HG02623 (cell line): ENCODE measurements around the gene EPB41L1.

Experiments used
- ATAC-seq: cut with Tn5 transposase; IDR thresholded peaks from one replicate; pipeline ENCODE4 v1.9.1; 2021; ENCODE audit warnings: moderate library complexity; ENCODE audit not compliant: unreplicated experiment

The EPB41L1 gene

DNA sequence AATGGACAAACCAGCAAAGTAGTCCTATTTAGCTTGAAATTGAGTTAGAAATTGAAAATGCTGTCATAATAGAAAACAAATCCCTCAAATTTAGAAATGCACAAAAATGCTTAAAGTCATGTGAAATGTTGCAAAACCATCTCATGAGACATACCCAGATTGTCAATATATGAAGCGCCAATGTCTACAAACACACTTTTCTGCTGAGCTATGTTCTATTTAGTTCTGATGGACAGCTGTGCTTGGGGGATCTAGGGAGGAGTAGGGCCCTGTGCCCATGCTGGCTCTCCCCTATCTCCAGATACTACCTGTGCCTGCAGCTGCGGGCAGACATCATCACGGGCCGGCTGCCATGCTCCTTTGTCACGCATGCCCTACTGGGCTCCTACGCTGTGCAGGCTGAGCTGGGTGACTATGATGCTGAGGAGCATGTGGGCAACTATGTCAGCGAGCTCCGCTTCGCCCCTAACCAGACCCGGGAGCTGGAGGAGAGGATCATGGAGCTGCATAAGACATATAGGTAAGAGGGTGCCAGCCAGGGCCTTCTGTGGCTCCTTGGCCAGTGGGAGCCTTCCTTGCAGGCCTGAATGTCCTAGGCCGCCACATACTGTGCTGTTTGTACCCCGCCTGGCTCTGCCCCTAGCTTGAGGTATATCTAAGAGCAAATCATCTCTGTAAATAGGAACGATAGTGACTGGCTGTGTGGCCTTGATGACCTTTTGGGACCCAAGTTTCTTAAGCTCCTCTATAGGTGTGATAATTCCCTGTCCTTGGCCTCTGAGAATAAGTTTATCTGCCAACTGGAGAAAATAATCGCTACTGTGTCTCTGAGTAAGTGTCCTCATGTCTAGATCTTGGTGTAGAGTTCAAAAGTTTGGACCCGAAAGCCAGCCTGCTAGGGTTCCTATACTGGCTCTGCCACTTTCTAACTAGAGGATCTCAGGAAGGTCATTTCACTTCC is 30.6 kb downstream of the EPB41L1 start:
- no peak for ATAC-seq

DNA sequence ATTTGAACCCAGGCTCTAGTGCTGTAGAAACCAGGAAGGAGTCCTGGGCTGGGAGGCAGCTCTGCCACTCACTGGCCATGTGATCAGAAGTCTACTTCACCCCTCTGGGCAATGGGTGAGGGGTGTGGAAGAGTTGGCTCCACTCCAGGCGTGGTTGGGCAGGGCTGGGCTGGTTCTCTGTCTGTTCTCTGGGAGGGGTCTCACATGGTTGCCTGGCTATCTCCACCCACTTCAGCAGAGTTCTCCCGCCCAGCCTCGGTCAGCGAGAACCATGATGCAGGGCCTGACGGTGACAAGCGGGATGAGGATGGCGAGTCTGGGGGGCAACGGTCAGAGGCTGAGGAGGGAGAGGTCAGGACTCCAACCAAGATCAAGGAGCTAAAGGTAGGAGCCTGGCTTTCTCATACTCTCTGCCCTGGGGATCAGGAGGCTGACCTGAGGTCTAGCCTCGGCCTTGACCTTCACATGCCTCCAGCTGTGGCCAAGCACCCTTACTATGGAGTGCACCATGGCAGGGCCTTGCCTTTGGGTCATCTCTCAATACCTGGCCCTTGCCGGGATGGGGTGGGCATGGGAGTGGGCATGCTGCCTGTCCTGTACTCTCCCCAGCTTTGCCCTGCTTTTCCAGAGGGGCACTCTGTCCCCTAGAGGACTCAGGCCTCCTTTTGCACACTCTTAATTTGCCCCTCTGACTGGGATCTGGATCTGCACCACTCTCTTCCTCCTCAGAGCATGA is 39.6 kb downstream of the EPB41L1 start:
- ATAC-seq, result no peak

DNA sequence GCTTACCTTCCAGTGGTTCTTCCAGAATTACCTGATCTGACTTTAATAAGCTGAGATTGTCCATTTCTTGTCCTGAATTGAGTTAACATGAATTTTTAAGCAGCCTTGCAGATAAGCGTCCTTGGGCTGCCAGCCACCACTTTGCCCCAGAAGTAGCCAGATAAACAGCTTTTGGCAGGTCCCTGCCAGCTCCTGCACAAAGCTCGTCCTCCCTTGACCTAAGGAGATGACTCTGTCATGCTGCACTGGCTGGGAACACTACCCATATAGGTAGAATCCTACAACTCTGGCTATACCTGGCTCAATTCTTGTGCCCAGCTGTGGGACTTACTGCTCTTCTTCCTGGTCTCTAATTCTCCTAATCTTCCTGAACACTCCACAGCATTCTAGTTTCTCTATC is 42.1 kb downstream of the EPB41L1 start:
- ATAC-seq, result no peak

DNA sequence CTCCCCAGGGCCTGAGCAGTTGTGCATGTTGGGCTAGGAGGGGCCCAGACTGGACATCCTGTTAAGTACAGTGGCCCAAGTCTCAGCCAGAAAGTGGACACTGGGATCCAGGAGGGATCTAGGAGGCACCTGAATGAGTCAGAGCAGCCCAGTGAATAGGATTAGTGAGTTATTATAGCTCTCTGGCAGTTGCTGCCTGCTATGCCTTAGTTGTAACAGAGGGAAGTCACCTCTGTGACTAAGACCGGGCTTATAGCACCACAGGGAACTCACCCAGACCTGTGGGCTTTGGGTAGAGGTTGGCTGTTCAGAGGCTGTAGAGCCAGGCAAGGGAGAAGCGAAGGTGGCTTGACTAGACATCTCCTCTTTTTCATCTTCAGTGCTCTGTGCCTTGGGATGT is 42.7 kb downstream of the EPB41L1 start:
- no peak for ATAC-seq

DNA sequence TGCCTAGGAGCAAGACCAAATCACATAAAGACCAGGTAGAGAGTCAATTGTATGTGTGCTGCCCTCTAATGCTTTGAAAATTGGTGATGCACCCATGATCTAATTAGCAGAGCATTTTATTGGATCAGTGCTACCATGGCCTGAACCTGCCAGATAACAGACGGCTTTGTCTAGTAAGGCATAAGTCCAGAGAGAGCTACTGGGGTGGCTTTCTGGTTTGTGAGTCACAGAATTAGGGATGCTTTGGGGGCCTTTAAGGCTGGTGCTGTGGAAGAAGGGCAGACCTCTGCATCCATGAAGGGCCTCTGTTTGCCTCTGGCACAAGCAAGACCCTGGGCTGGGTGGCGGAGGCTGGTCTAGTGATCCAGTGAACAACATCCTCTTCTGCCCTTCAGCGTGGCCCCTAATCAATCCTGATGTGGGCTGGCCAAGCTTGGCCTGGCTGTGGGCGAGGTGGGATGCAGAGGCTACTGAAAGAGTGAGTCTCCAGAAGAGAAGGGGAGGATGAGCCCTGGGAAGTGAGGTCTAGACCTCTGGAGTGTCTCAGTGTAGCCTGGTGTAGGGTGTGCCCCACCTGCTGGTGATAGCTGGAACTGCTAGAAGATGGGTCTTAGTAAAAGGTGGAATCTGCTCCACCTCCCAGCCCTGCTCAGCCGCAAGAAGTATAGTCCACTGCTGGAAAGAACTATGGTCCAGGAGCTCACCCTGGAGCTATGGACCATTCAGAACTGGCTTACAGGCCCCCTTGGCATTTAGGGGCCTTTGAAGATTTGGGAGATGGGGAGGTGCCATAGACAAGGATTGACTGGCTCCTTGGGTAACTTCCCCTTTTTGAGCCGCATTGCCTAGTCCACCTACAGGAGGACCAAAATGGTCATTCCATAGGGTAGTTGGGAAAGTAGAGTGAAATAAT is 45.1 kb downstream of the EPB41L1 start:
- no peak for ATAC-seq

DNA sequence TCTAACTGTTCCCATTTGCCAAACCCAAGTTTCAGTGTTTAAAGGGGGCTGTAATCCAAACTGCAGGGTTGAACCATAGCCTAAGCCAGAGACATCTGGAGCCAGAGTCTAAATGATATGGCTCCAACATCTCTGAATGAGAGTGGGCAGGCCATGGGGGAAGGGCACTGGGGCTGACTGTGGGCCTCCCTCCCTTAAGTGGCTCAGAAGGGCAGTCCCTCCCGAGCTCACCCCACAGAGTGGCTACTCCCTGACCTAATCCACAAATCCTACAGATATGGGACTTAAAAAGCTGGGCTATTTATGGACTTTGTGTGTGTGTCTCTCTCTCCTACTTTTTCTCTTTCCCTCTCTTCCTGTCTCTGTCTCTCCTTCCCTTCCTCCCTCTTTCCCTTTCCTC is 45.9 kb downstream of the EPB41L1 start:
- ATAC-seq, result no peak

DNA sequence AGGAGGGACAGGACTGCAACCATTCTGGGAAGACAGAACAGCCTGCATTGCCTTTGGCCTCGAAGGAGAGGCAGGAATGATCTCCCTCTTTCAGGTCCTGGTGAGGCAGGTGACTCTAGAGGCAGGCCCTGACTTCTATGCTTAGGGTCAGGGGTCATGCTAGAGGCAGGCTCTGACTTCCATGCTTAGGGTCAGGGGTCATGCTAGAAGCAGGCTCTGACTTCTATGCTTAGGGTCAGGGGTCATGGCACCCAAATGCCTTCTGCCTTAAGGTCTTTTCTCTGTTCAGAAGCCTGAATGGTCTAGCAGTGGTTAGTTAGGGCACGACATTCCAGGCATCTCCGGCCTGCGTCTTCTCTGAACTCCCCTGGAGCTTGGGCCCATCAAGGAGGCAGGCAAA is 46.7 kb downstream of the EPB41L1 start:
- no peak for ATAC-seq

DNA sequence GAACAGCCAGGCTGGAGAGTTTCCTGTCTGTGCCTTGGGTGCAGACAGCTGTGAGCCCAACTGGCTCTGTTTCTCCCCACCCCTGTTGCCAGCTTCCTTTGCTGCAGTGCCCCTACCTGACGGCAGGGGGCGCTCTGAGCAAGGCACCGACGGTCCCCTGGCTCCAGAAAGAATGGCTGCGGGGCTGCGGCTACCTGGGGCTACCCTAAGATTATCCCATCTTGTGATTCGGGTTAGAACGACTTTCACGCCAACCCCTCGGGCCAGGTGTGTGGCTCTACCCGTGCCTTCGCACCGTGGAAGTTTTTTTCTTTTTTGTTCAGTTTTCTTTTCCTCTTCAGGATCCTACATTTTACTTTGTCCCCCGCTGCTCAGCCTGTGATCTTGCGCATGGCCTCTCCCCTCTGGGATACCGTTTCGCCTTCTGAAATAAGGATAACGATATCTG is 48.4 kb downstream of the EPB41L1 start:
- ATAC-seq, result no peak

DNA sequence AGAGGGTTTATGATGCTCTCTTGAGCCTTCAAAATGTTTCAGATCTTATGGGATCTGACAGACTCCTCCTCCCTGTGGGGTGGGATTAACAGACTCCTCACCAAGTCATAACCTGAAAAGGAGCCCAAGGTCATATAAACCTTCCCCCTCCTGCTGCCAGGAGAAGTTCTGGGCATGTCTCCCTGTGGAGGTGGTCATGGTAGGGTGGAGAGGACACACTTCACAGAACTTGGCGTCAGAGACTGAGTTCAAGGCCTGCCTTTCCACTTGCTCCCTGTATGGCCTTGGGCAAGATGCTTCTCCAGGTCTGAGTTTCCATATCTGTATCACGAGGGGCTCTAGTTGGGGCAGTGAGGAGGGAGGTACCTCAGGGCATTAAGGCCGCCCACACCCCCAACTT is 49.3 kb downstream of the EPB41L1 start:
- ATAC-seq, result no peak

DNA sequence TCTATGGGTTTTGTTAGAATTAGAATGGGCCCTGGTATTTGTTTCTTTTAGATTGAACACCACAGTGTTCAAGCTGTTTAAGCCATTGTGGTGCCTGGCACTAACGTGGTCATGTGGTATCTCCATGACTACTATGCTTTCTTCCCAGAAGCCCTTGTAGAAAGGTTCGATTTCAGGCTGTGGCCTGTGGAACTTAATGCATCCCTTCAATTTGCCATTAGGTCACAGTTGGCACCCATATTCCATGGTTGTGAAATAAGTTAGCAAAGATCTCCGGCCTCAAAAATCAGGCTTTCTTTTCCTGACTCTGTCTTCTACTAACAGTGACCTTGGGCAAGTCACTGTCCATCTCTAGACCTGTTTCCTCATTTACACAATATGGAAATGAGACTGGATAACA is 50.5 kb downstream of the EPB41L1 start:
- ATAC-seq, result no peak

DNA sequence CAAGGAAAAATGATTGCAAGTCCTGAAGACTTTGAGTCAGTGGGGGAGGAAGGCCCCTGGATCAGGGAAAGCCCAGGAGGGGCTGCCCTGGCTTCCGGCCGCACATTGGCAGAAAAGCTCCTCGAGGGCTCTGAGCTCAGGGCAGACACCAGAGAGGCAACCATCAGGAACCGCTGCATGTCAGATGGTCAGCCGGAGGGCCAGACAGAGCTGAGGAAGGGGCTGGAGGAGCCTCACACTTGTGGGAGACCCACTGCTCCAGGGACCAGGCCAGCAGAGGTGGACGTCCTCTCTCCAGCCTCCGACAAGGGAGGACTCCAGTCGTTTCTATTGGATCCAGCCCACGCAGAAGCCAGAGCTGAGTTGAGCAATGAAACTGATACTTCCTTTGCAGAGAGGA is 51.5 kb downstream of the EPB41L1 start:
- ATAC-seq, result no peak

DNA sequence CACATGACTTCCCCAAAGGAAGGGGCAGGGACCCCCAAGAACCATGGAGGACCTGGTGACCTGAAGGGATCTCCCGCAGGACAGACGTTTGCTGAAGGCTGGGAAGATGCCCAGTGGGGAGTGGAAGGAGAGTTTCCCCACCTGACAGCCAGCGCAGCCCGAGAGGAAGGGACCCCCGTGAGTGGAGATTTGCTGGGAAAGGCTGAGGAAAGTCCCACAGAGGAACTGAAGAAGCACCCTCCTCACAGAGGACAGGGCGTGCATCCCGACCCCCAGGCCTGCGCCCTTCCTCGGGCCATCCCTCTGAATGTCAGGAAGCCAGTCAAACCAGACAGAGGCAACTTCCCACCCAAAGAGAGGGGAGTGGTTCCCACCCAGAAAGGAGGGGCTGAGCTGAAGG is 52.1 kb downstream of the EPB41L1 start:
- no peak for ATAC-seq

DNA sequence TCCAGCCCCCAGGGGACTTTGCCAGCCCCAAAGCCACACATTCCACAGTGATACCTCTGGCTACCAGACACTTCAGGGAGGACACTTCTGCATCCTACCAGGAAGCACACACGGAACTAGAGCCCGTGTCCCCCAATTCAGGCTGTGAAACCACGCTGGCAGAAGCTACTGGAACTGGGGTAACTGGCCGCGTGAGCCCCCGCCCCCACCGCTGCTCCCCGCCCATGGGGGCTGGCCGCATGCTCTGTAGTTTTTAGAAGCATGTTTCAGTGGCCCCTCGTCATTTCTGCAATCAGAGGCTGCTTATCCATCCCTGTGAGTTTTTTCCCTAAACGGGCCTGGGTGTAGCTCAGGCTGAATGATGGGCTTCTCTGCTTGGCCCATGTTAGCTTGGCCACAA is 53.1 kb downstream of the EPB41L1 start:
- ATAC-seq, result no peak

DNA sequence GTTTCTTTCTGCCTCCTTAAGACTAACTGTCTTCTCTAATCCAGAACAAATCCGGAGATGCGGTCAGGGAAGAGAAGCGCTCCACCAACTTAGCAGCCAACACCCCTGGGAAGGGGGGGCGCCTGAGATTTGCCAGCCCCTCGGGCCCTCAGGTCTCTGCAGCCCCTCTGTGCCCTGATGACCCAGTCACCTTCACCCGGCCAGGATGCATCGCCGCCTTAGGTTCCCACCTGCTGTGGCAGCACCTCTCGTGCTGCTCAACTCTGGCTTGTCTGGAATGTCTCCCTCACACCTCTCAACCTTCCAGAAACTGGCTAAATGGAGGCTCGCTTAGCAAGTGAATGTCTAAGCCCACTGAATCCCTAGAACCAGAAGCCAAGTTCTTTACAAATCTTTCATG is 53.7 kb downstream of the EPB41L1 start:
- ATAC-seq, result no peak

DNA sequence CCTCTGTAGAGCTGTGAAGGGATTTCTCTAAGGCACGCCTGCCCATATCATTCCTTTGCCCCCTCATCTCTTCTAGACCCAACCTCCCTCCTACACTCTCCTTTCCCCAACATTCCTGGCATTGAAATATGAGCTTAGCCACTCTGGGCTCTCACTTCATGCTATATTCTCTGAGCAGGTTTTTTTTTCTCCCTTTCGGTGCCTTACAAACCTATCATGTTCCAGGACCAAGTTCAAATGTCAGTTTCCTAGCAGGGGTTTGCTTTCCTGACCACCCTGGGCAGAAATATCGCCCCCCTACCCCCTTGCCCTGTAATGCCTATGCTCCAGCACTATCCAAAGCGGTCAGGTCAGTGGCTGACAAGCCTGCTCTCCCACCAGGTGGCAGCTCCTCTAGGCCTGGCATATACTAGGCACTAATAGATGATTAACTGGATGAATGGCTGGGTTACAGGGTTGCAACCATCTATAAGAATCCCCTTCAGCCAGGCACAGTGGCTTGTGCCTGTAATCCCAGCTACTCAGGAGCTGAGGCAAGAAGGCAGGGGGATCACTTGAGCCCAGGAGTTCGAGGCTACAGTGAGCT is 56.0 kb downstream of the EPB41L1 start:
- ATAC-seq, result no peak

DNA sequence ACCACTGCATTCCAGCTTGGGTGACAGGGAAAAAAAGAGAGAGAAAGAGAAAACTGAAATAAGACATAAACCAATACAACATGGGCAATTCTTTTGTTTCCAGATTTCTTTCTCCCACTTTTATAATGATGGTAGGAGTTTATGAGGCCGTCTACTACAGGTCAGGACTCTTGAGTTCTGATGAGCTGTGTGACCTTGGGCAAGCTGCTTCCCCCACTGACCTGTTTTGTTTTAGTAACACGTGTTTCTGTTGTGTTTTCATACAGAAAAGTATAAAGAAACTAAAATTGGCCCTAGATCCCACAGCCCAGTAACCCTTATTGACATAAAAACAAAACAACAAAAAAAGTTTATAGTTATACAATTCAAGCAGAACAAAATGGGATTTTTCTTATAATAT is 58.8 kb downstream of the EPB41L1 start:
- no peak for ATAC-seq

DNA sequence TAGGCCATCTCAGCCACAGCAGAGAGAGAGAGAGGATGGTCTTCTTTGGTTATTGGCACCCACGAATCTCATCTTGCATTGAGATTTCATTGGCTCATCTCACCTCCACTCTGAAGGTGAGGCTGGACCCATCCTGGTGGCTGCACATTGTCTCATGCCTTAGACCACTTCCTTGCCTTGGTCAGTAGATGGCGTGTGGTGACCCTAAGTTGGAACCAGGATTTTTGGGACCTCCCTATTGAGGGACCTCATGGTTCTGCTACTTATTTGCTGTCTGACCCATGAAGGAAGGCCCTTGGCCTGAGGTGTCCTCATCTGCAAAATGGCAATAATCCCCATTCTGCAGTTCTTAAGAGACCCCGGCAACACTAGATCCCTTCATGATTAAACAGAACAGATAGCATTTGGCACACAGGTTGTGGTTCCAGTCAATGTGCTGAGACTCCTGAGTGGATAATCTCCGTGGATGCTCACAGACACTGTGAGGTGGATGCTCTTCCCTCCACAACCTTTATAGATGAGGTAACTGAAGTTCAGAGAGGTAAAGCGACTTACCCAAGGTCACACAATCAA is 60.2 kb downstream of the EPB41L1 start:
- no peak for ATAC-seq

DNA sequence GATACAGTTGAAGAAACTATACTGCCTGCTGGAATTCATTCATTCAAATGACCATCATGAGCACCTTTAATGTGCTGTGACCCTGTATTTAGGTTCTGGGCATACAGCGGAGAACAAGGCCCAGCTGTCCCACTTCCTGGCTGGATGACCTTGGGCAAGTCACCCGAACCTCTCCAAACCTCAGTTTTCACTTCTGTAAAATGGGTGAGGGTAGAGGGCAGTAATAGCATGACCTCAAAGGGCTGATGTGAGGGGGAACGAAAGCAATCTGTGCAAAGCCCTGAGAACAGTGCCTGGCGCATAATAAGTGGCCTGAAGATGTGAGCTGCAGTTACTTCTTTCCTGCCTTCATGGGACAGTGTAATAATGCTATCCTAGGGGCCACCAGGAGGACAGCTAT is 61.2 kb downstream of the EPB41L1 start:
- ATAC-seq, result no peak

DNA sequence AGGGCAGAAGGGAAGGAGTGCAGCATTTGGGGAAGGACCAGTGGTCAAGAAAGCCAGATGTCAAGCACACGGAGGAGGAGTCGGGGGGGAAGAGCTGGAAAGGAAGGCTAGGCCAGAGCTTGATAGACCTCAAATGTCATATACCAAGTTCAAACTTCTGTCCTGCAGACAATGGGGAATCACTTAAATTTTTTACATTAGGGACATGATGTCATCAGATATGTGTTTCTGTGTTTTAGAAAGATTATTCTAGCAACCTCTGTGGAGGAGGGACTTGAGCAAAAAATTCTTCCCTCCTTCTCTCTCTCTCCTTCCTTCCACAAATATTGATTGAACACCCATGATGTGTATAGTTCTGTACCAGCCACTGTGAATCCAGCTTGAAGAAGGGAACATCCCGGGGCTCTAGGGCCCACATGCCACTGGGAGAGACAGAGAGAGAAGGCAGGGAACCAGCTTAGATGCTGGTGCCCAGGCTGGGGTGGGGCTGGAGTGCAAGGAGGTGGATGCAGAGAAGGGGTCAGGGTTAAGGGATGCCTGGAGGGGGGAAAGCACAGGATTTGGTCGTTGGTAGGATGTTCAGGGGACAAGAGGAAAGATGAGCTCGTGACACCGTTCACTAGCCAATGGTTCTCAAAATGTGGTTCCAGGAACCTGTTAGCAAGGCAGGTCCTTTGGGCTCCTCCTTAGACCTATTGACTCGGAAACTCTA is 61.9 kb downstream of the EPB41L1 start:
- no peak for ATAC-seq

DNA sequence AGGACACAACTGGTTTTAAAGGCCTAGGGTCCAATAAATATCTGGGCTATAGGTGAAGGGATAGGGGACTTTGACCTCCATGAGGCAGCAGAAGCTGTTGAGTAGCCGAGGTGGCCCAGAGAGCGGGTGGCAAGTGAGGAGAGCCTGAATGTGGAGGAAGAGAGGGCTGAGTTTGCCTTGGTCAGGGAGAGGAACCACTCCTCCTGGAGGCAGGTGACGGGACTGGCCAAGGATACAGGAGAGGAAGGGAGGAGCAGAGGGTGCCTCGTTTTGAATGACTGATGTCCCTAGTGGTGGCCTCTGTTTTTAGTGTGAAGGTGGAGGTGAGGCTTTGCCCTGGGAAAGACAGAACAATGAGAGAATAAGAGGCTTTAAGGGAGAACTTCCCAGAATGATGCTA is 62.7 kb downstream of the EPB41L1 start:
- no peak for ATAC-seq
